Stimulated activated CD8-positive, alpha-beta memory T cell treated with anti-CD3 and anti-CD28 coated beads, Interleukin-4, amount 100 ng/mL, for 24 hours (primary cell): ENCODE results near the gene ZBTB12.
"Not testable (repeated sequence)": the region's sequence is repeated elsewhere in the genome, so short reads cannot be mapped to it uniquely, and the experiment has no call there.

Source experiments
- DNase-seq: peaks from one replicate; pipeline ENCODE4 v3.0.0-alpha.2; 2020; ENCODE audit warnings: low read depth

Gene ZBTB12

DNA sequence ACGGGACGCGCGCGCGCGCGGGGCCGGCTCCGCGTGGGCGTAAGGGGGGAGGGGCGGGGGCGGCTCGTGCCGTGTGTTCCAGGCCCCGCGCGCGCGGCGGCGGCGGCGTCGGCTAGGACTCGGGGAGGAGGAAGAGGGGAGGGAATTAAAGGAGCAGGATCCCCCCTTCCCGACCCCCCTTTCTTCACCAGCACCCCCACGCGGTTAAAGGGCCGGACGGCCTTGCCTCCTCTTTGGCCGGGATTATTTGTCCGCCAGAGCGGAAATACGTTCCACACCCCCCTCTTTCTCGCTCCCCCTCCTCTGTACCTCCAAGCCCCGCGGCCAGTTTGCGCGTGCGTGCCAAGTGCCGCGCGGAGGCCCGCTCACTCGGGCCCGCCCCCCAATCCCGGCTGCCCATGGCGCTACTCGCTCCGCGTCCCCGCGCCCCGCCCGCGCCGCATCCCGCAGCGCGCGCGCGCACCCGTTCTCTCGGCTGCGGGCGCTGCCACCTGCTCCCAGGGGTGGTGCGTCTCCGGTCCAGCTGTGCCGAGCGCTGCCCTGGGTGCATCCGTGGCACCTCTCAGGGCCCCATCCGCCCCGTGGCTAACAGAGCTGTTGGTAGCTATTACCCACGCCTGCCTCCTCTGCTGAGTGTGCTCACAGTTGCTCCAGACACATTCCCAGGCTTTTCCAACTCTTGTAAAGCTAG is at the start of gene ZBTB12:
Gene ZBTB12 (minus strand): TSS at position 134 of the 691 bp plus-strand sequence. CDS start 781 bp downstream, outside the sequence.
- peak; percentile 82 for DNase-seq

GRCh38 chr6:31949926-31950548 is 48.2 kb upstream of the ZBTB12 start:
- no peak for DNase-seq

- no peak for DNase-seq
Observed at GRCh38 chr6:31948753-31949413, 47.0 kb upstream of the ZBTB12 start.

GRCh38 chr6:31948306-31948705 is 46.4 kb upstream of the ZBTB12 start:
- no peak for DNase-seq

GRCh38 chr6:31947864-31948263 is 46.0 kb upstream of the ZBTB12 start:
- no peak for DNase-seq

GRCh38 chr6:31947070-31947675 is 45.3 kb upstream of the ZBTB12 start:
- no peak for DNase-seq

GRCh38 chr6:31946370-31946885 is 44.5 kb upstream of the ZBTB12 start:
- DNase-seq, result no peak

GRCh38 chr6:31945507-31946369 is 43.9 kb upstream of the ZBTB12 start, which contains the start of gene CFB:
CFB (plus strand) TSS chr6:31946095; CDS start chr6:31946222, 127 bp downstream.
- DNase-seq, result no peak

GRCh38 chr6:31945154-31945506 is 43.2 kb upstream of the ZBTB12 start:
- DNase-seq, result no peak

- DNase-seq, result no peak
Observed at GRCh38 chr6:31943742-31944141, 41.9 kb upstream of the ZBTB12 start.

DNA sequence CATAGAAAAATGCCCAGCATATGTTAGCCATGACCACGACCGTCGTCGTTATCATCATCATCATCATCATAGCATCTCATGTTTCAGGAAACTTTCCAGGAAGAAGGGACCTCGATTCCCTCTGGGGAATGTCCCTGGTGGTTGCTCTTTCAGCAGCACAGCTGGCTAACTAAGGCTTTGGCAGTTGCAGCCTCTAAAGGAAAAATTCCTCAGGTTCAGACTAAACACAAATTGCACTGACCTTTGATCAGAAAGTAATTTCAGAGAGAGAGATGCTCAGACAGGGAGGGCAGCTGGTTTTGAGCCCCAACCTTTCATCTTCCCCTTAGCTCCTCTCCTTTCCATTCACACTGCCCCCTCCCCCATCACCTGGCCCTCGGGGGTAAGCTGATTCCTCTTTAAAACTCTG is 38.4 kb upstream of the ZBTB12 start:
- no peak for DNase-seq

- DNase-seq, result no peak
Observed at GRCh38 chr6:31935823-31936222, 33.9 kb upstream of the ZBTB12 start.

GRCh38 chr6:31935021-31935420 is 33.1 kb upstream of the ZBTB12 start:
- no peak for DNase-seq

DNA sequence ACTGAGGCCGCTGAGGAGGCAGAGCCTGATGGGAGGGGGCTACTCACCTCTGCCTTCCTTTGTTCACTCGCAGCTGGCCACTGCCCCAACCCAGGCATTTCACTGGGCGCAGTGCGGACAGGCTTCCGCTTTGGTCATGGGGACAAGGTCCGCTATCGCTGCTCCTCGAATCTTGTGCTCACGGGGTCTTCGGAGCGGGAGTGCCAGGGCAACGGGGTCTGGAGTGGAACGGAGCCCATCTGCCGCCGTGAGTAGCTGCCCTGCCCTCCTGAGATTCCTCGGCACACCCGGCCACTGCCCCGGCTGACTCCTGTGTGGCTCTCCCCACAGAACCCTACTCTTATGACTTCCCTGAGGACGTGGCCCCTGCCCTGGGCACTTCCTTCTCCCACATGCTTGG is 31.7 kb upstream of the ZBTB12 start:
- no peak for DNase-seq

DNA sequence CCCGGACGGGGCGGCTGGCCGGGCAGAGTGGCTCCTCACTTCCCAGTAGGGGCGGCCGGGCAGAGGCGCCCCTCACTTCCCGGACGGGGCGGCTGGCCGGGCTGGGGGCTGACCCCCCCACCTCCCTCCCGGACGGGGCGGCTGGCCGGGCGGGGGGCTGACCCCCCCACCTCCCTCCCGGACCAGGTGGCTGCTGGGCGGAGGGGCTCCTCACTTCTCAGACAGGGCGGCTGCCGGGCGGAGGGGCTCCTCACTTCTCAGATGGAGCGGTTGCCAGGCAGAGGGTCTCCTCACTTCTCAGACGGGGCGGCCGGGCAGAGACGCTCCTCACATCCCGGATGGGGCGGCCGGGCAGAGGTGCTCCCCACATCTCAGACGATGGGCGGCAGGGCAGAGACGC is 30.3 kb upstream of the ZBTB12 start:
- DNase-seq, result not testable (repeated sequence)

DNA sequence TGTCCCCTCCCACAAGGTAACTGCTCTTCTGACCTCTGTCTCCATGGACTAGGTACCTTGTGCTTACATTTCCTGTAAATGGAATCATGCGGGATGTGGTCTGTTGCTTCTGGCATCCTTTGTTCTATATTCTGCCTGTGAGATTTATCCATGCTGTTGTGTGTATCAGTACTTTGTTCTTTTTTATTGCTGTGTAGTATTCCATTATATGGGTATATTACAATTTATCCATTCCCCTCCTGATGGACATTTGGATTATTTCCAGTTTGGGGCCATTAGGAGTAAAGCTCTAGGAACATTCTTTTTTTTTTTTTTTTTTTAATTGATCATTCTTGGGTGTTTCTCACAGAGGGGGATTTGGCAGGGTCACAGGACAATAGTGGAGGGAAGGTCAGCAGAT is 29.1 kb upstream of the ZBTB12 start:
- DNase-seq, result no peak

DNA sequence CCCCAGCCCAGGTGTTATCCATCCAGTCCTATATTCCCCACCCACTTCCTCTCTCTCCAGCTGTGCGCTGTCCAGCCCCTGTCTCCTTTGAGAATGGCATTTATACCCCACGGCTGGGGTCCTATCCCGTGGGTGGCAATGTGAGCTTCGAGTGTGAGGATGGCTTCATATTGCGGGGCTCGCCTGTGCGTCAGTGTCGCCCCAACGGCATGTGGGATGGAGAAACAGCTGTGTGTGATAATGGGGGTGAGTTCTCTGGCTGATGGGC is 26.7 kb upstream of the ZBTB12 start:
- no peak for DNase-seq

GRCh38 chr6:31927863-31928671 is 26.2 kb upstream of the ZBTB12 start:
- DNase-seq, result no peak

GRCh38 chr6:31927242-31927862 is 25.5 kb upstream of the ZBTB12 start, which contains the start of gene C2:
C2 (plus strand) TSS chr6:31927717; CDS start chr6:31927753, 36 bp downstream.
- DNase-seq, result no peak

DNA sequence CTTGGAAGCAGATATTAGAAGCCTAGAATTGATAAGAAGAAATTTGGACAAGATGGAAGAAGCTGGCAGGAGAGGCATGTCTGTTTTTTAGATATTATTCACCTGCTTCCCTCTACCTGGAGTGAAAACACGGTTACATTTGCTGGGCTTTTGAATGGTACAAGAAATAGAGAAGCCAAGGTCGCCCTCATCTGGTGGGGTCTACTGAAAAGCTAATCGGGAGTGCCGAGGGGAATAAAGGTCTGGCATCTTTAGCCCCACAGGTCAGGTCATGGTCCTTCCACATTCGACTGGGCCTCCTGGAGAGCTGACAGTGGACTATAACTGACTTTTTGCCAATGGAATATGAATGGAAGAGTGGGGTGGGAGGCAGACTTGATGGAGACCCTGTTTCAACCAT is 21.1 kb upstream of the ZBTB12 start:
- DNase-seq, result no peak

GRCh38 chr6:31920811-31921210 is 18.9 kb upstream of the ZBTB12 start:
- DNase-seq, result no peak
